BJ (cell line): Measurements from ENCODE around the gene FAM114A1. TPM values are rescaled to one million over a fixed set of nuclear protein-coding genes. Genes with fewer than 3 reads are reported as not detected.

Source experiments
- CTCF ChIA-PET: fragments of 350-600 bp; formaldehyde crosslinking; extraction: SDS; loops from one replicate; lab custom pipeline; 2021; ENCODE audit warnings: antibody characterized with exemption, inconsistent platforms; lab: Yijun Ruan, JAX
- POLR2A ChIA-PET: fragments of 300-600 bp; sonication (Branson Sonifier 250); formaldehyde crosslinking; extraction: SDS; loops from one replicate; lab custom pipeline; 2021; ENCODE audit warnings: antibody characterized with exemption; lab: Charles Lee
- DNase-seq: peaks from one replicate; pipeline ENCODE4 v3.0.0-alpha.2; 2011; ENCODE audit warnings: low read depth
- H3K27me3 ChIP-seq: 2 replicates; pipeline ENCODE4 v1.6.0; 2011; ENCODE audit warnings: low read length; ENCODE audit not compliant: control insufficient read depth, insufficient read depth
- H3K36me3 ChIP-seq: 2 replicates; pipeline ENCODE4 v1.5.1; 2011; ENCODE audit warnings: low read length; ENCODE audit not compliant: control insufficient read depth, insufficient read depth
- H3K4me3 ChIP-seq: 2 replicates; pipeline ENCODE4 v1.5.1; 2011; ENCODE audit warnings: low read depth, mild to moderate bottlenecking, control low read depth, low read length
- CTCF ChIP-seq: IDR thresholded peaks from 2 replicates; pipeline ENCODE4 v1.5.1; 2011; ENCODE audit warnings: low read depth, mild to moderate bottlenecking, control low read depth, inconsistent platforms, low read length, moderate library complexity; ENCODE audit not compliant: insufficient read depth
- polyA minus RNA-seq: library from RNA; depleted of rRNA, polyadenylated mRNA; stranded (reverse); fragments of >200 nt; gene quantifications from 2 replicates; pipeline ENCODE4 v1.2.3, GENCODE V29; 2011; rRNA and poly(A)+ RNA removed
- polyA plus RNA-seq: library from polyadenylated mRNA; depleted of rRNA; stranded (reverse); fragments of >200 nt; gene quantifications from 2 replicates; pipeline ENCODE4 v1.2.3, GENCODE V29; 2011; rRNA removed

FAM114A1 gene
- polyA plus RNA-seq: 184 and 222 TPM in 2 replicates
- 217 and 336 TPM in 2 replicates for polyA minus RNA-seq

DNA sequence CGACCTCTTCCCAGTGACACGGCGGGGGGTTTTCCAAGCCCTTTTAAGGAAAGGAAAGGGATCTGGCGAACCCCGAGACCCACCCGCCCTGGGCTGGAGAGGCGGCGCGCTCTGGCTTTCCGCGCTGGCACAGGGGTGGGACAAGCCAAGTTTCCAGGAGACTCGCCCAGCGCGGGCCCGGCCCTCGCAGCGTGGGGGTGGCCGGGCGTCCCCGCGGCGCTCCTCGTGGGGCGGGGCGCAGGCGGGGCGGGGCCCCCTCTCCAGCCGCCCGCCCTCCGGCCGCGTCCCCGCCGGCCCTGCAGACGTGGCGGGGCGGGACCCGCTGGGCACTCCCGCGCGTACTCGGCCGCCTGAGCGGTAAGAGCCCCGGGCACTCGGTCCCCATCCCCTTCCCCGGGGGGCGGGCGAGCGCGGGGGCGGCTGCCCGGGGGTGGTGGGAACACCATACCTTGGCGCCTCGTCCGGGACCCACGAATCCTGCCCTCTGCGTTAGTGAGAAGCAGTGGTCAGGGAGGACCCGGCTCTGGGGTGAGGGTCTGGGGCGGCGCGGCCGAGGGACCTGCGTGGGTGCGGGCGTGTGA lies at the start of gene FAM114A1:
Gene FAM114A1 (plus strand): TSS at position 329 of the 581 bp plus-strand sequence. CDS start 10,273 bp downstream, outside the sequence.
- Histone ChIP-seq H3K36me3 (peaks cover 2% of the 10 kb centered on the region; the same call in 1 of the 2 replicates), H3K27me3 (no peaks in the 10 kb centered on the region), H3K4me3 (peak within 1 kb of the TSS; percentile 90)
- ChIA-PET POLR2A (no interaction called here), CTCF (interaction anchor here (0.7 kb wide), 1 partner anchor 108 kb away, joined by 4 read pairs; no protein-coding TSS in a partner anchor)
- TF ChIP-seq CTCF: no peak
- no peak for DNase-seq

- DNase-seq: no peak
- CTCF ChIA-PET: interaction anchor here (0.8 kb wide), 1 partner anchor 13 kb away, joined by 3 read pairs; no protein-coding TSS in a partner anchor
- no peaks in the 10 kb centered on the region for H3K36me3 ChIP-seq
- POLR2A ChIA-PET: no interaction called here
- H3K4me3 ChIP-seq: no peak overlapping the region
- no peak for TF ChIP-seq CTCF
- peaks cover 10% of the 10 kb centered on the region for H3K27me3 ChIP-seq
Measured at GRCh38 chr4:38818441-38818976, 49.1 kb upstream of the FAM114A1 start.

- POLR2A ChIA-PET: no interaction called here
- TF ChIP-seq CTCF: no peak
- H3K27me3 ChIP-seq: peaks cover 7% of the 10 kb centered on the region
- H3K4me3 ChIP-seq: no peak overlapping the region
- no peaks in the 10 kb centered on the region for H3K36me3 ChIP-seq
- no peak for DNase-seq
- CTCF ChIA-PET: interaction anchor here (1.0 kb wide), 1 partner anchor 60 kb away, joined by 3 read pairs; no protein-coding TSS in a partner anchor
Measured at GRCh38 chr4:38819569-38819968, 48.0 kb upstream of the FAM114A1 start.

DNA sequence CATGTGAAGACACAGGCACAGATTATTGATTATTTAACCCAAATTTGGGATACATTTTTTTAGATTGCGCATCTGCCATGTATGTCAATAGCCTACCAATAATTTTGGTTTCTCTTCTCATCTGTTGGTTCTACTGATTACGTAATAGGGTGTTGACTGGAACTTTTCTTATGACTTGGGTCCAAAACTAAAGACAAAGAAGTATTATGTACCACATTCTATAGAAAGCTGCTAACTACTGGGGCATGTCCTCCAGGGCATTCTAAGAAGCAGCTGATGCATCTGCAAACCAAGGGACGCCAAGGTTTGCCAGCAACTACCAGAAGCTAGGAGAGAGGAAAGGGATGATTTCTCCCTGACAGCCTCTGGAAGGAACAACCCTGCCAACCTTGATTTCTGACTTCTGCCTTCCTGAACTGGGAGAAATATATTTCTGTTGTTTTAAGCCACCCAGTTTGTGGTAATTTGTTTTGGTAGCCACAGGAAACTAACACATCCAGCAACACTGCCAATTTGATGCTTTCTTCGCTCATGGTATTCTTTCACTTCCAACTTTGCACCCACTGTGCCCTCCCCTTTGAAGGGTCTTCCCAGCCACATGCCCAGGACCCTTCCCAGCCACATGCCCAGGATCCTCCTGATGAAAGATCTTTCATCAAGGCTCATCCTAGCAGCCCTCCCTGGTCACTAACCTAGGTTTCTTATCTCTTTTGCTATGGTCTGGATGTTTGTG lies 47.1 kb upstream of the FAM114A1 start:
- Histone ChIP-seq H3K36me3 (no peaks in the 10 kb centered on the region), H3K27me3 (peaks cover 2% of the 10 kb centered on the region; the same call in 1 of the 2 replicates), H3K4me3 (no peak overlapping the region)
- ChIA-PET POLR2A (no interaction called here), CTCF (no interaction called here)
- DNase-seq: no peak
- no peak for TF ChIP-seq CTCF

- POLR2A ChIA-PET: no interaction called here
- Histone ChIP-seq H3K36me3 (no peaks in the 10 kb centered on the region), H3K27me3 (peaks cover 2% of the 10 kb centered on the region; the same call in 1 of the 2 replicates), H3K4me3 (no peak overlapping the region)
- no peak for TF ChIP-seq CTCF
- DNase-seq: no peak
- CTCF ChIA-PET: interaction anchor here (0.6 to 1.3 kb wide), 2 partner anchors 9 to 96 kb away, joined by 3 read pairs; no protein-coding TSS in a partner anchor
Measured at GRCh38 chr4:38821739-38822138, 45.9 kb upstream of the FAM114A1 start.
